Measurements from ENCODE around the gene SESN1.

DNA sequence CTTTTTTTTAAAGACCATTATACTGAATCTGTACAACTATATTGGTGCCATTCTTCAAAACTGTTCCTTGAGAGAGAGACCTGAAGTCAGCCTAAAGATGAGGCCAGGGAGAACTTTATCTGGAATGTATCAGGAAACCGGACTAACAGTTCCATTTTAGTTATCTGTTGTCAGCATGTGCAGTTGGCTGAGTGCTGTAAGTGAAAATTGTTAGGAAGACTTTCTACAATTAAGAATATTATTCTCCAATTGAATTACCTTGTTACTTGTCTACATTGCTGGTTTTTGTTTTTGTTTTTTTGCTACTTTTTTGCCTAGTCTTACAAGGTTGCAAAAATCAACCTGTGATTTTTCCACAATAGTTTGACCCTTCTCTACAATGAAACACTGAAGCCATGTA is 8.1 kb upstream of the SESN1 start:
- TF ChIP-seq POLR2AphosphoS5 (IDR thresholded peaks at IDR 0.05; ENCODE audit: low read depth, low read length) (no peak), TAF1 (IDR thresholded peaks at IDR 0.05; ENCODE audit: borderline replicate concordance, low read depth, low read length) (no peak), POLR2A (IDR thresholded peaks at IDR 0.05; ENCODE audit: low read depth, low read length) (no peak)

Data from GM12892 (cell line).